ENCODE results near the gene TGFBR1.

The TGFBR1 gene

DNA sequence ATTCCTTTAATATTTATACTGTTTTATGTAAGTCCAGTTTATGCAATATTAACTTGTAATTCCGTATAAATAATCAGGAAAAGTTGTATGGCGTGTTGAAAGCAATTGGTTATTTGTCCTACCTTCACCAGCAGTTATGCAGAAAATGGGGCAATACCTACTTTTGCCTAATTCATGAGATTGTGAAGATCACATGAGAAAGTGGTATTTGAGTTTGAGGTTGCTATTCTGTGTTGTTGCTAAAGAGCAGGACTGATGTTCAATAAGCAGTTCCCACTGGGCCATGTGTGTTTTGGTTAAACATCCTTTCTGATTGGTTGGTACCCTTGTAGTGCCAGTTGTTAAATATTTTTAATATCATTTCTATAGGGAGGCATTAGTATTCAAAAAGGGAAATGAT is 3.2 kb downstream of the TGFBR1 start:
- DNase-seq, result no peak

DNA sequence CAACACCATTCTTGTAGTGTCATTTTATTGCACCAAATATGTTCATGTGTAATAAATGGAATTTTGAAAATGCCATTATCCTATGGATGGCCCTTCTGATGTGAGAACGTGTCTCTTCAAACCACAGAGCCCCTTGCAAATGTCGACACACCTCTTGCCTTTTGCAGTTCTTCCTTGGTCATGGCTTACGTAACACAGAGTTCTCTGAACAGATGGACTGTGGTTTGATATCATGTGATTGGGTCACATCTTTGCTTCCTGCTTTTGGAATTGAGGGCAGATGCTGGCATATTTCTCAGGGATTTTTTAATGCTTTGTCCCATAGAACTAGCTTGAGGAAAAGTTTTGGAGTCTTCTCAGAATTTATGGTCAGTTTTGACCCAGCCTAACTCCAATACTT is 4.6 kb downstream of the TGFBR1 start:
- DNase-seq, result peak; percentile 89 to 92

DNA sequence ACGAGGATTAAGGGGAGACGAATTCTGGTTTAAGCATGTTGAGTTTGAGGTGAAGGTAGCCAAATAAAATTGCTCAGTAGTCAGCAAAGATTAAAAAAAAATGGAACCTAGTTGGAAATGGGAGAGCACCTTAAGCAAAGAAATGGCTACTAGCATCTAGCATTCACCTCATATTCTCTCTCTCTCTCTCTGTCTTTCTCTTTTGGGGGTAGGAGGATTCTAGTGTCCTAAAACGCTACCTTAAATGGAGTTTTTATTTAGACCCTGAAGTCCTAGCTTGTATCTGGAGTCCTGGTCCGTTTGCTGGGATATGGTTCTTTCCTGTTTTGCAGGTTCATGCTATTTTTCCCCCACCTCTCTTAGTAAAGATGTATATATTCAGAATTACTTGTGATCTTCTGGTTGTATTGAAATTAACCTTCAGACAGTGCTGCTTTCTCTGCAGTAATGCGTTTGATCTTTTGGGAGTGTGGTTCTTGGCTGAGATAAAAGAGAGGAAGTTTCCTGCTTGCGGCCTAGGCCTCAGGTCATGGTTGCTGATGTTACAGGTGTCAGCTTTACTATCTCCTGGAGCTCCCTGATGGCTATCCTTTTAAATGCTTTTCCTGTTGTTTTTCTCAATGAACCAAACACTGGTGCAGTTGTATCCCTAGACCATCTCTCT is 8.0 kb downstream of the TGFBR1 start:
- no peak for DNase-seq

DNA sequence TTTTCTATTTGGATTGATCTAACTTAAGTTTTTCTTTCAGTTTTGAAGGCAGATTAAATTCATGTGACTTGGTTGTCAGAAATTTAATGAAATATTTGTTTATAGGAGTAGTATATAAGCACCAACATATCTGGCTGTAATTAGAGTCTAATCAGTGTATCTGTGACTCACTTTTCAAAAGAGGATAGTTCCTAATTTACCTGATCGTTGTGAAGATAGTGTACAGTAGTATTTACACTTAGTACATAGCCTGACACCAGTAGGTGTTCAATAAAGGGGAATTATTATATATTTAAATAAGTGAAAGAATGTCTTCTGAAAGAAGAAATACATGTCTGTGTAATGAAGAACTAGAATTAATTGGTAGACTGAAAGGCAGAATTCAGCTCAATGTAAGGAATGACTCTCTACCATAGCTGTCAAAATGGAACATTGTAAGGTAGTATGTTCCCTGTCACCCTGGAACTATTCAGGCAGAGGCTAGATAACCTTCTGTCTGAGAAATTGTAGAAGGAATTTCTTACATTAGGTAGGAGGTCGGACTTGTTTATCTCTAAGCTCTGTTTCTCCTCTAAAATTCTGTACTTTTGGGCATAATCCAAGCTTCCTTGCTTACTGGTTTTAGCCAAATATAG is 8.6 kb downstream of the TGFBR1 start:
- no peak for DNase-seq

DNA sequence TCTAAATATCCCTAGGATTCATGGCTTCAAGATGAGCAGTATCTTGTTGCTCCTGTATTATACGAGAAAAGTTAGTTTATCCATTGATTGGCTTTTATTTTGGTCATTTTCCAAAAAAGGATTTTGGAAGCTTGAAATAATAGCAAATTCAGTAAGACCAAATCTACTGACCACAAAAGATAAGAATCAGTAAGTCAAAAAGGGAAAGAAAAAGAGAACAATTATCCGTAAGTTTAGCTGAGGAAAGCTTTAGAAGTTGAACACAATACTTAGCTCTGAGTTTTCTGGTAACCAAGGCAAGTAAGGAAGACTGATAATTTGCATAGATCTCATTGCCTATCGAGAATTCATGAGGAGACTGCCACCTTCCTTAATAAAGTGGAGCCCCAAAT is 9.1 kb downstream of the TGFBR1 start:
- no peak for DNase-seq

DNA sequence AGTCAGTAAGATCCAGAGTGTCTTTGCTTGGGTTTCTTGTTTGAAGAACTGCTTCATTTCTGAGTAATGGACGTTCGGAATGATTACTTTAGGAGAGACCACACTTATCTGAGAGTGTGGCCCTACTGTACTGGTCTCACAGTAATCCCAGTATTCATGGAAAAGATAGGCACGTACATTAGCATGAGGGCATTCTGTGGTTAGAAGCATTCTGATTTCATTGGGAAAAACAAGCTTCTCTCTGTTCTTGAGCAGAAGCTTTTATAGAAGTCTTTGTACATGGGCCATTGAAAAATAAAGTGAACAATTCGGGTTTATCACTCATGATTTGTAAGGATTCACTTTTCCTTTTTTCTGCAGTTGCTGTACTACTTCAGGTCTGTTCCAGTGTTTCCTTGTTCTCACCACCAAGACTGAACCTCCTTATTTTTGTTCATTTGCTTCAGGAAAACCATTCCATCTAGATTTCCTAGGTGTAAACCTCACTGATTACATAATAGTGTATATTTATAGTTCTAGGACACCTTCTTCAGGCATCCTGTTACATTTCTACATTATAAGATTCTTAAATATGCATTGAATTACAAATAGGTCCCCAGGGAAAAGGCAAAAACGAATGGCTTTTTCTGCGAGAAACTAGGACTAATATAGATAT is 10.1 kb downstream of the TGFBR1 start:
- DNase-seq, result no peak

DNA sequence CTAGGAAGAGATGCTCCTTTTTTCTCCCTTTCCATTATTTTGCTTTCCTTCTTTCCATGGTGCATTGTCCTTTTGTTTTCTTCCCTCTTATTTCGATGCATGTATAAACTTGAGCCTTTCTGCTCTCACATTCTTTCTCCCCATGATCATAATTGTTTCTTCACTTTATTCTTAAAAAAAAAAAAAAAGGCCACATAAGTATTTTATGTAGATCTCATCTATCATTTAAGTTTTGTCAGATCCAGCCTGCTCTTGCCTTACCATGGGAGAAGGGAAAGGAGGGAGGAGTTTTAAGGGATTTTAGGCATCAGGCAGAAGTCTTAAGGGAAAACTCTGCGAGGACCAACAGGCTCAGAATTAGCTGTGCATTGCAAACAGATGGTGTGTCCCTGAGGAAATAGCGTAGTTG is 11.1 kb downstream of the TGFBR1 start:
- DNase-seq, result no peak

DNA sequence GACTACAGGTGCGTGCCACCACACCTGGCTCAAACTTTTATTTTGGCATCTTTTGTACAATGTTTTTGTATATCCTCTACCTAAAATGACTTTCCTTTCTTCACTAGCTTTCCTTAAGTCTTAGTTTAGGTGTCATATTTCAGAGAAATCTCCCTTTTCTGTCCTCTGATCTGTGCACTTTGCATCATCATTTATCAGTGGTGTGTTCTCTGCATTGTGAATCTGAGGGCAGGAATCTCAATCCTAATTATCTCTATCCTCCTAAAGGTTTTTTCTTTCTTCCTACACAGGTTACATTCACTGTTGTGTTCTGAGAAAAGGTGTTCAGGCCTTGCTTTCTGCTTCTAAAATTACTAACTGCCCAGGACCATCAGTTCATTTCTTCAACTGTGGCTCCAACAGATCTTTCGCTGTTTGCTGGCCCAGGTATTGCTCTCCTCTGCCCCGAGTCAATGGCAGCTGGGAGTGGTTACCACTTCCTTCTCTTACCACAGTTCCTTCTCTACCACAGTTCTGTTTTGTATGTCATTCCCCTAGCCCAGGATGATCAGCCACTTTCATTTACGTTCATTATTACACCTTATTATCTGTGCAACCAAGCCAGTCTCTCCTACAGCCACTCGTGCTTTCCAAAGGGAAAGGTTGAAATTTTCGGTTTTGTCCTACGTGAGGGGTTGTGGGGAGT is 14.0 kb downstream of the TGFBR1 start:
- peak; percentile 37 to 51 for DNase-seq

DNA sequence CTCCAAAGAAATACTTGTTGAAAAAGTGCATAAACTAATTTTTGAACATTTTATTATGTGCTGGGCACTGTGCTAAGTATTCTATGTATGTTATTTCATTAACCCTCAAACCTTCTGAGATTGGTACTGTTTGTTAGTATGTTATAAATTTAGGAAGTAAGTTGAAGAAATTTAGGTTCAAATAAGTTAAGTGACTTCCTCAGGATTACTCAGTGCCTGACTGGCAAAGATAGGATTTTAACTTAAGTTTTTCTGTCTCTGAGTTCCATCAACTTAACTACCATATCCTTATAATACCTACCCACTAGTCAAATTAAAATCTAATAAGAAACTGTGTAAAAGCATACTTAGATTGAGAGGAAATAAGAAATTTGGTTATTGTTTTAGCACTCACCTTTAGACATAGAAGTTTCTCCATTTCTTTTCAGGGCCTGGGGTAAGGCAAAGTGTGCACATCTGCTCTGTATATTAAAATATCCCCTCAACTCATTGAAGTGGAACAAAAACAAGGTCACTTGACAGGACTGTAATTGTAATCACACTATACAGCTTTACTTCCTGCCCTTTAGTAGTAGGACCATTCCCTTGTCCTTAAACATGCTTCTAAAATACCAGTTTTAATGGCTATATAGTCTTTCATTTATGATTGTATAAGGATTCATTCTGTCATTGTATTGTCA is 15.2 kb downstream of the TGFBR1 start:
- DNase-seq, result no peak

DNA sequence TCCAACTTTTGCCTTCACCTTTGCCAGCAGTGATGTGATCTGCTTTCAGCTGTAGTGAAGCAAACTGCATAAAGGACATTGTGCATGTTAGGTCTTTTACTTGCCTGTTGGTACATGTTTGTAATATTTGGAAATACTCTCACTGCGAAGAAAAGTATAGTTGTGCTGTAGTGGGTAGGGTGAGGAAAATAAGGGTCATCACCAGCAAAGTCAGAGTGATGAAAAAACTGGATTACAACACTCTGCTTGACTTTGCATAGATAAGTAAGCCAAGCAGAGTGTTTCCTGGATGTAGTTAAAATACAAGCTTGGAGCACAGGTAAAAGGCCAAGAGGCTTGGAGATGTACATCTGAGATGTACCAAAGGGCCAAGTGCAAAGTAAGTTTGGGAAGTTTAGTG is 16.7 kb downstream of the TGFBR1 start:
- DNase-seq, result no peak

DNA sequence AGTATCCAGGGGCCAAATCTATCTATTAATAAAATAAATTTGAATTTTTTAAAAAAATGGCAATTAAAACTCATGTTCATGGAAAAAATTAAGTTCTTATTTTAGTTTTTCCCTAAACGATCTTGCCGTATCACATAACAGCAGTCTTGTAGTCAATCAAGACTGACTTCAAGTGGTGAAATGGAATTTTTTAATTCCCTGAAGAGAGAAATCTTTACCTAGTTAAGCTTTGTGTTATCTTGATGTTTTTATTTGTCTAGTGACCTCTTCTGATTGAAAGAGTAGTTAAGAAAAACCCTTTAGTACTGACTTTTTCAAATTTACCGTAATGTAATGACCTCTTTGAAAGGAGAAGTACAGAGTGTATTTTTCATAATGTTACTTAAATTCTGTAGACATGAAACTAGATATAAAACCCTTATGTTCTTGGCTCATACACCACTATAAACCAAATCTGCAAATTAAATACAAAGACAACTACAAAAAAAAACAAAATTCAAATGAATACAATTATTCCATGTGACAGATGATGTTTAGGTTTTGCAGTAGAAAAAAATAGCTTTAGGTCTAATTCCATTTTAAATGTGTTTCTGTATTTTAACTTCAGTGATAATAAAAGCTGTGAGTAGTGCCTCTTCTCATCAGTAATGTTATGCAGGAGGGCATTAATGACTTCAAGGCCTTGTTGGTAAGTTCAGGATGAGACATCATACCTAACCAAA is 19.8 kb downstream of the TGFBR1 start:
- DNase-seq, result no peak

DNA sequence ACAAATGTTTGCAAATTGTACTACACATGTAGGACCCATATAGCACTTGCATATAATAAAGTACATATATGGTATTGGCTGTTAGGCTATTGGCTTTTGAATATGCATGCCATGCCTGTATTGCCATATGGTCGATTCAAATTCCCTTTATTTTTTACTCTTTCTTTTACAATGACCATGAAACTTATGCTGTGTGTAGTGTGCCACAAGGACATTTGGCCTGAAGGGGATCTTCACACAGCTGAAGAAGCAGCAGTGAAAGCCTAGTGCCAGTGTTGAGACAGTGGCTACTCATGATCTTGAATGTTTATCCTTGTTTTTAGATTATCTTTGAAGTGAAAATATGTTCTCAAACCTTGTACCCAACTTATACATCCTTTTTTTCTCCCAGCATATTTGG is 20.5 kb downstream of the TGFBR1 start:
- no peak for DNase-seq

DNA sequence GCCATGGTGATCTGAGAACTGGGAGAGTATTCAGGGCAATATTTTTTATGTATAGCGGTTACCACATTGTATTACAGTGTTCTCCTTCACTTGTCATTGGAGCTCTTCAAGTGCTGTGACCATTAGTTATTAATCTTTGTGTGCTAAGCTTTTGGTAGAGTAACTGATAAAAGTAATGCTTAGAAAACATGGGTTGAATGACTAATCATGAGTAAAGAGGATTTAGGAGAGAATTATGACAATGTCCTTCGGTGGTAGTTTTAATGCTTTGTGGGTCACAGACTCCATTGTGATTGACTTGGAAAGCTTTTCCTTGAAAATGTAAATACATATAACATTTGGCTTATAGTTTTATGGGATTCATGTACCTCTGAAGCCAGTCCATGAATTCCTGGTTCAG is 21.4 kb downstream of the TGFBR1 start:
- DNase-seq, result no peak

DNA sequence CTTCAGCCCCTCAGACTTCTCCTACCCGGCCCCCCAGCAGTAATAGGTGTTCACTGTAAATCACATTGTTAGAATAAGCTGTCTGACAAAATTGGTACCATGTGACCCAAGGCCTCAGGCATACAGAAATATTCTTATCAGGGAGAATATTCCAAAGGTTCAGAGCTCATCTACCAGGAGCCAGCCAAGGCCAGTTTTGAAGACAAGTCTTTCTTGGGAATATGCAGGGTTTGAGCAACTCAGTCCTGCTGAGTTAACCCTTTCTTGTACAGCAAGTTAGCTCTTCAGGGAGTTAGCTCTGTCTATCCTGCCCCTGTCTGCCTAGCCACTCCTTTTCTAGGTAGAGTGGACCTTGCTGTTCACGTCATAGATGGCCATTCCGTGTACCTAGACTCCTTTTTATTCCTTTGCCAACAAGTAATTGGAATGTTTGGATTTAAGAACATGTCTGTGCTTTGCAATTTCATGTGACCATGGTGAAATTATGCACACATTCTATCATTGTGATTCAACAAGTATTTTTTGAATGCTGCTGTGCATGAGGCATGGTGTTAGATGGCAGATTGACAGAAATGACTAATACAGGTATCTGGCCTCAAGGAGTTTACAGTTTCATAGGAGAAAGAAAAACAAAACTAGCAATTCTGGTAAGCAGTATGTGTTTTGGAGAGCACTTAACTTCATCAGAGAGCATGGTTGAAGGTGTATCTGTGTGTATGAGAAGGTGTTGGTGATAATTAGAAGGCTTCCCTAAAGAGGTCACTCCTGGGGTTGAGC is 22.6 kb downstream of the TGFBR1 start:
- DNase-seq, result no peak

DNA sequence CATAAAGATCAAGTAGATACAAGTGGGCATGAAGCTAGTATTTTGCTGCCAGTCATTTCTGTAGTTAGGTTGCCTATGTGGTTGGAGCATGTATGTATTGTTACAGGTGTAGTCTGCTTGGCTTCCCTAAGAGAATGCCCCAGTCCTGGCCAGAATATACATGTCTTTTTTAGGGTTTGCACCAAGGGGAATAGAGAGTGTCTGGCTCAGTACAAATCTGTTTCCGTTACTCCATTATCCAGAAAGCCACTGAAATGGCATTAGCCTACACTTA is 23.2 kb downstream of the TGFBR1 start:
- DNase-seq, result no peak

DNA sequence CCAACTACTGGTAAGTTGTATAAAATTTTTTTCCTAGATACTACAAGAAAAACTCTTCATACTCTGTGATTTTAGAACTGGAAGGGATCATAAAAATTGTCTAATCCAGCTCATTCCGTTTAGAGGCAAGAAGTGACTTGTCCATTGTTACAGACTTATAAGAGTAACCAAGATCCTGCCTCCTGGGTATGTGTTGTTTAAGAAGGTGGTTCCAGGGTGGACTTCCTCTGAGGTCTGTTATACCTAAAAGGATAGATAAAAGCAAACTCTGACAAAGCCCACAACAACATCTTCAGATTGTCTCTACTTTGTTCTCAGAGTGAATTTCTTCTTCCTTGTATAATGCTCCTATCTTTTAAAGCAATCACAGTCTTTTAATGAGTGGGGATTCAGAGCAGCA is 24.2 kb downstream of the TGFBR1 start:
- DNase-seq, result no peak

DNA sequence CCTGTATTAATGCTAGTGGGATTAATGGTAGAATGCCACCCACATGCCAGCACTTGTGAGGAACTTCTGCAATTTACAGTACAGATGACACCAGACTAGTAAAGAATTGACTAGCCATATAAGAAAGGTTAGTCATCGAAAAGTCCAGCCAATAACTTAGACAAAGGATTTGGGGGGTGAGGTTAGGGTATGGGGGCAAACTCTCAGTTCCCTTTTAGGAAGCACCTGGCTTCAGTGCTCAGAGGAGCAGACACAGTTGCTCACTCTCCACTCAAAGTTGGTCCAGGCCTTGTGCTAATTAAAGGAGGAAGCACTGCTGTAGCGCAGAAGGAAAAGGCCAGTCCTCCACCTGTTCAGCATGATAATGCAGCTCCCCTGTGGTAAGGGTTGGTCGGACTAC is 25.2 kb downstream of the TGFBR1 start:
- DNase-seq, result peak; percentile 15 to 26

DNA sequence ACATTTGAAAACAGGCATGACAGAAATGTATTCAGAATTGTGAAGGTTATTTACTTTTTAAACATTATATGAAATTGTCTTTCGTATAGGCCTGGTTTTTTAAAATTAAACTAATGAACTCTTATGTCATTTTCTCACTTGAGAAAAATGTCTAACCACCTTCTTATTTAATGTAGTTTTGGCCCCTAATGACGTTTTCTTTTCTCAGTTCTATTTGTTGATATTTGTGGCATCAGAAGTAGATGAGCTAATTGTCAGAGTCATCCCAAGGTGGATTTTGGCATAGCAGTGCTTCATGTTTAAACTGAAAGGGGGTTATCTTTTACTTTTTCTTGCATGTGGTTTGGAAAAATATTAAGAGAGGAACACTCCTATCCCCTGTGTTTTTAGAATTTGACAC is 28.2 kb downstream of the TGFBR1 start:
- DNase-seq, result no peak

DNA sequence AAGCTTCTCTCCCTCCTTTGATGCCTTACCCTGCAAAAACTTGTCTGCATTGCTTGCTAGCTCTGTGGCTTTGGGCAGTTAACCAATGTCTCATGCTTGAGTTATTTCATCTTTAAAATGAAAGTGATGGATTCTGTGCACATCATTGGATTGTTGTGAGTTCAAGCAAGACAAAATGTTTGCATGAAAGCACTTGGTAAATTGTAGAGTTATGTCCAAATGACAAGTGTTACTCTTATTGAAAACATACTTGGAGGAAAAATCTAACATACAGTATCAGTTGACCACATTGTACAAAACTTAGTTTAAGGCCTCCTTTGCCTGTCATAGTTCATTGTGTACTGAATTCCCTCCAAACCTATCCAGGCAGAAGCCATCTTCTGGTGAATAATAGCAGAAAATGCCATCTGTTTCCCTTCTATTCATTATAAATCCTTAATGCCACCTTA is 30.0 kb downstream of the TGFBR1 start:
- DNase-seq, result no peak

DNA sequence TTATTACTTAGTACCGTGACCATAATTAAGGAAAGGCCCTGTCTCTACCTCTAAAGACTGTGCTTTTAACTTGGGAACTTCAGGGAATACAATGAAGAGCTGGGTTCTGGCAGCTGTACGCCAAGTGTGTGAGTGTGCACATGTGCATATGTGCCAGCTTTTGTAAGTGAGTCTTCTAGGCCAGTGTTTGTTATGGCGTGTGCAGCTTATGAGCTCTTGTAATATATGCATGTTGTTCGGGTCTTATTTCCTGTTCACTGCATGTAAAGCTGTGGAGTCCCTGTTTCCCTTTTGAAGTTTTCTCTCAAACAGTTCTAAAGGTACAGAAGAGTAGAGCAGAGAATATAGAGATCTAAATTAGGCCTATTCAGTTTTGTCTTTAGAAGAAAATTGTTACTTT is 30.5 kb downstream of the TGFBR1 start:
- DNase-seq, result no peak

DNA sequence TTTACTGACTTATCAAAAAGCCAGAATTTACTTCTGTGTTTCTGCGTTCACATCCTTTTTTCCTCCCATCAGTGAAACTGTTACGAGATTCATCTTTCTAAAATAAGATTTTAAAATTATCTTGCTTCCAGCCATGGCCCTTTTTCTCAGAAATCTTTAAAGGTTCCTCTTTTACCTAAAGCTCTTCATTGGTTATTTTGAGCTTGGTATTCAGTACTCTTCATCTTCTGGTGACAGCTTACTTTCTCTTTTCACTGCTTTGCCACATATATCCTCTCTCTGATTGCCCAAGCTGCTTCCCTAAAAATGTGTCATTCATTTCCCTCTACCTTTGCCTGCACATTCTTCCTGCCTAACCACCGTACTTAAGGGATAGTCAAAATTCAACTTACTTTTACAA is 32.3 kb downstream of the TGFBR1 start:
- peak; percentile 73 to 80 for DNase-seq

DNA sequence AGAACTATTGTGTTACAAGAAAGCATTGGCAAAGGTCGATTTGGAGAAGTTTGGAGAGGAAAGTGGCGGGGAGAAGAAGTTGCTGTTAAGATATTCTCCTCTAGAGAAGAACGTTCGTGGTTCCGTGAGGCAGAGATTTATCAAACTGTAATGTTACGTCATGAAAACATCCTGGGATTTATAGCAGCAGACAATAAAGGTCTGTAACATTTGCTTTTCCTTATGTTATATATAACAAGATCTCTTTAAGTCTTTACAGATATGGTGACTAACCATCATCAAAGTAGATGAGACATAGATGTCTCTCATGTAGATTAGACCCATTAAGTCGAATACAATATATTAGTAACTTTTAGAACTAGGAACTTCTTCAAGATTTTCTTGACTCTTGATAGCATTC is 33.0 kb downstream of the TGFBR1 start:
- no peak for DNase-seq

Data from Kasumi-1 (cell line).